ENCODE measurements around the gene OSBP2.

The OSBP2 gene

DNA sequence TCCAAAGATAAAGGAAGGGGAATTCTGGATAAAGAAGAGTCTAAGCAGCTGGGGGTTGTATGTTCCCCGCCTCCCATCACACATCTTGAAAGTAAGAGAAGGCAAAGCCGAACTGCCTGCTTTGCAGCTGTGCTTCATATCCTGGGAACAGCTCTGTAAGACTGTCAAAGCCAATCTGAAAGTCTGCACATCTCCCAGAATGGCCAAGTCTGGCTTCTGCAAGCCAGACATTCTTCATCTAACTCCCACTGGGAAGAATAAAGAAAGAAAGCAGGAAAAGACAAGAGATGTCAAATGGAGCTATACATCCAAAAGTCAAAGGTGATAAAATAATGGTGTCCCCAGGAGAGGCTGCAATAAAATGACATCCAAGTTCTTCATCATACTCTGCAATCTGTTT, 258.5 kb downstream of the OSBP2 start:
- TF ChIP-seq, protein P1, sequence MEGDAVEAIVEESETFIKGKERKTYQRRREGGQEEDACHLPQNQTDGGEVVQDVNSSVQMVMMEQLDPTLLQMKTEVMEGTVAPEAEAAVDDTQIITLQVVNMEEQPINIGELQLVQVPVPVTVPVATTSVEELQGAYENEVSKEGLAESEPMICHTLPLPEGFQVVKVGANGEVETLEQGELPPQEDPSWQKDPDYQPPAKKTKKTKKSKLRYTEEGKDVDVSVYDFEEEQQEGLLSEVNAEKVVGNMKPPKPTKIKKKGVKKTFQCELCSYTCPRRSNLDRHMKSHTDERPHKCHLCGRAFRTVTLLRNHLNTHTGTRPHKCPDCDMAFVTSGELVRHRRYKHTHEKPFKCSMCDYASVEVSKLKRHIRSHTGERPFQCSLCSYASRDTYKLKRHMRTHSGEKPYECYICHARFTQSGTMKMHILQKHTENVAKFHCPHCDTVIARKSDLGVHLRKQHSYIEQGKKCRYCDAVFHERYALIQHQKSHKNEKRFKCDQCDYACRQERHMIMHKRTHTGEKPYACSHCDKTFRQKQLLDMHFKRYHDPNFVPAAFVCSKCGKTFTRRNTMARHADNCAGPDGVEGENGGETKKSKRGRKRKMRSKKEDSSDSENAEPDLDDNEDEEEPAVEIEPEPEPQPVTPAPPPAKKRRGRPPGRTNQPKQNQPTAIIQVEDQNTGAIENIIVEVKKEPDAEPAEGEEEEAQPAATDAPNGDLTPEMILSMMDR (IDR thresholded peaks at IDR 0.05; ENCODE audit: insufficient read depth, missing control alignments): no peak
- no peak for DNase-seq (ENCODE audit: insufficient read length, low spot score)
- FAIRE-seq: no peak

DNA sequence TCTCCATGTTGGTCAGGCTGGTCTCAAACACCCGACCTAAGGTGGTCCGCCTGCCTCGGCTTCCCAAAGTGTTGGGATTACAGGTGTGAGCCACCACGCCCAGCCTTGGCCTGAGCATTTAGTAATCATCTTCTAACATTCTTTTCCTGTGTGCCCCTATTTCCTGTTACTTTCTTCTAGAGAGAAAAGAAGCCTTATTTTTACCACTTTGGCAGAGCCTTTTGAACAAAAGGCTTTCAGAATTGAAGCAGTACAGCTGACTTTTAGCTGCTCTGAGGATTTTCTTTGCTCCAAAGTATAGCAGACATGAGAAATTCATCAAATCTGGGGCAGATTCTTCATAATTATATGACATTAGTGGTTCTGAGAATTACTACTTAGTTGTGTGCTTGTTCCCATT, 260.5 kb downstream of the OSBP2 start:
- TF ChIP-seq, protein P1 (IDR thresholded peaks at IDR 0.05; ENCODE audit: insufficient read depth, missing control alignments): no peak
- DNase-seq (ENCODE audit: insufficient read length, low spot score) (no peak), FAIRE-seq (no peak)
